Measurements from ENCODE around the gene NUP50.
A peak's percentile ranks its signal among the peaks of the same experiment; 100 is the strongest.

NUP50 gene

DNA sequence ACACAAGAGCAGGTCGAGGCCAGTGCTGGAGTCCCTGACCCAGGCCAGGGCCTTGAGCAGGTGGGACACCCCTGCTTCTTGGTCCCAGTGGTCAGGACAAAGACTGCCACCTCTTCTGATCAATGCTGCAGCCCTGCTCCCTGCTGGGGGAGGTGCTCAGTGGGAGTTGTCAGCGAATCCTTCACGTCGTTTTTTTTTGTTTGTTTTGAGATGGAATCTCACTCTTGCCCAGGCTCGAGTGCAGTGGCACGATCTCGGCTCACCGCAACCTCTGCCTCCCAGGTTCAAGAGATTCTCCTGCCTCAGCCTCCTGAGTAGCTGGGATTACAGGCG lies 34.7 kb downstream of the NUP50 start:
- Histone ChIP-seq H3K4ac (ENCODE audit: low read depth, low read length) (no peak overlapping the region), H3K36me3 (ENCODE audit: control insufficient read depth in 1 of 2, insufficient read depth in 2 of 2, low read length in 2 of 2) (peaks cover 47 to 50% of the 10 kb centered on the region in 2 experiments), H4K8ac (ENCODE audit: low read depth, low read length) (no peak overlapping the region)

DNA sequence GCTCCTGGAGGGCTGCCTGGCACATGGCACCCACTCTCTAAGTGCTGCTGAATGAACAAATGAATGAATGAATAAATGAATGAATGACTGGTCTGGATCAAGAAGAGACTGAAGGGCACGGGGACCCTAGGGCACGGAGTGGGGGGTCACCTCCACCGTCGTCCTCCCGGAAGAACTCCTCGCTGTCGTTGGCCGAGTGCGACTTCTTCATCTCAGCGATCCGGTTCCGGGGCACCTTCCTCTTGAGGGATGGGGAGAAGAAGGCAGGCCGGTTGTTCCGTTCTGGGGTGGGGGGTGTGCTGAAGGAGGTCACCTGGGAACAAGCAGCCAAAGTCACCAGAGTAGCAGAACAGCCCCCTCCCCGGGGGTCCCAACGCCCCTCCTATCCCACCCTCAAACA lies 36.0 kb downstream of the NUP50 start:
- no peak overlapping the region for H4K8ac ChIP-seq (ENCODE audit: low read depth, low read length)
- H2AK5ac ChIP-seq (ENCODE audit: low read length): no peak overlapping the region
- no peak for DNase-seq
- no peak overlapping the region for H2BK120ac ChIP-seq (ENCODE audit: insufficient read depth, low read length, poor library complexity)
- no peak overlapping the region for H4K12ac ChIP-seq (ENCODE audit: low read depth, low read length)
- H3K79me1 ChIP-seq (ENCODE audit: low read length): peaks cover 13% of the 10 kb centered on the region
- no peak overlapping the region for H3K9ac ChIP-seq (ENCODE audit: low read length)
- WGBS (ENCODE audit: extremely low coverage, insufficient coverage, insufficient read length): no CpG with 5 or more reads among the region's 16 CpGs
- peaks cover 26 to 29% of the 10 kb centered on the region in 2 experiments for H3K4me1 ChIP-seq (ENCODE audit: control insufficient read depth in 1 of 2, insufficient read depth in 2 of 2, low read length in 2 of 2)
- no peaks in the 10 kb centered on the region for H3K27me3 ChIP-seq (ENCODE audit: insufficient read depth, low read length)
- H3K27ac ChIP-seq (ENCODE audit: low read depth, low read length): no peak overlapping the region
- no peak overlapping the region for H3K4me2 ChIP-seq (ENCODE audit: low read length)
- peak overlapping the region; percentile 39 for H2BK12ac ChIP-seq (ENCODE audit: low read length)
- H3K9me3 ChIP-seq (ENCODE audit: insufficient read depth, low read depth, low read length): peaks cover 4% of the 10 kb centered on the region
- peaks cover 7% of the 10 kb centered on the region for H3K79me2 ChIP-seq (ENCODE audit: control insufficient read depth, insufficient read depth, low read length, poor library complexity)
- H3K23ac ChIP-seq (ENCODE audit: low read length): no peak overlapping the region
- no peak overlapping the region for H2AFZ ChIP-seq (ENCODE audit: insufficient read depth, low read length, poor library complexity)
- H3K4ac ChIP-seq (ENCODE audit: low read depth, low read length): no peak overlapping the region
- peaks cover 56 to 59% of the 10 kb centered on the region in 2 experiments for H3K36me3 ChIP-seq (ENCODE audit: control insufficient read depth in 1 of 2, insufficient read depth in 2 of 2, low read length in 2 of 2)
- H2BK5ac ChIP-seq (ENCODE audit: low read depth, low read length, poor library complexity): no peak overlapping the region
- H3K18ac ChIP-seq (ENCODE audit: low read length): no peak overlapping the region
- no peak overlapping the region for H3K14ac ChIP-seq (ENCODE audit: low read length)
- H3K4me3 ChIP-seq (ENCODE audit: low read depth, low read length): no peak overlapping the region
- no peak overlapping the region for H4K91ac ChIP-seq (ENCODE audit: low read depth, low read length)

More for the DNA sequence above, 34.7 kb downstream of the NUP50 start:
- no peak overlapping the region for H3K4me2 ChIP-seq (ENCODE audit: low read length)
- no peaks in the 10 kb centered on the region for H3K27me3 ChIP-seq (ENCODE audit: insufficient read depth, low read length)
- H3K27ac ChIP-seq (ENCODE audit: low read depth, low read length): no peak overlapping the region
- H4K12ac ChIP-seq (ENCODE audit: low read depth, low read length): no peak overlapping the region
- H2BK12ac ChIP-seq (ENCODE audit: low read length): no peak overlapping the region
- H4K91ac ChIP-seq (ENCODE audit: low read depth, low read length): no peak overlapping the region
- peaks cover 13% of the 10 kb centered on the region for H3K79me1 ChIP-seq (ENCODE audit: low read length)
- H3K9ac ChIP-seq (ENCODE audit: low read length): no peak overlapping the region
- no peak overlapping the region for H2AK5ac ChIP-seq (ENCODE audit: low read length)
- H2AFZ ChIP-seq (ENCODE audit: insufficient read depth, low read length, poor library complexity): no peak overlapping the region
- no peak overlapping the region for H3K18ac ChIP-seq (ENCODE audit: low read length)
- no peak overlapping the region for H2BK120ac ChIP-seq (ENCODE audit: insufficient read depth, low read length, poor library complexity)
- DNase-seq: no peak
- H3K4me1 ChIP-seq (ENCODE audit: control insufficient read depth in 1 of 2, insufficient read depth in 2 of 2, low read length in 2 of 2): peaks cover 26 to 29% of the 10 kb centered on the region in 2 experiments
- H2BK5ac ChIP-seq (ENCODE audit: low read depth, low read length, poor library complexity): no peak overlapping the region
- no peak overlapping the region for H3K4me3 ChIP-seq (ENCODE audit: low read depth, low read length)
- H3K79me2 ChIP-seq (ENCODE audit: control insufficient read depth, insufficient read depth, low read length, poor library complexity): peaks cover 7% of the 10 kb centered on the region
- WGBS (ENCODE audit: extremely low coverage, insufficient coverage, insufficient read length): no CpG with 5 or more reads among the region's 9 CpGs
- H3K9me3 ChIP-seq (ENCODE audit: insufficient read depth, low read depth, low read length): peaks cover 2% of the 10 kb centered on the region
- H3K14ac ChIP-seq (ENCODE audit: low read length): no peak overlapping the region
- no peak overlapping the region for H3K23ac ChIP-seq (ENCODE audit: low read length)

DNA sequence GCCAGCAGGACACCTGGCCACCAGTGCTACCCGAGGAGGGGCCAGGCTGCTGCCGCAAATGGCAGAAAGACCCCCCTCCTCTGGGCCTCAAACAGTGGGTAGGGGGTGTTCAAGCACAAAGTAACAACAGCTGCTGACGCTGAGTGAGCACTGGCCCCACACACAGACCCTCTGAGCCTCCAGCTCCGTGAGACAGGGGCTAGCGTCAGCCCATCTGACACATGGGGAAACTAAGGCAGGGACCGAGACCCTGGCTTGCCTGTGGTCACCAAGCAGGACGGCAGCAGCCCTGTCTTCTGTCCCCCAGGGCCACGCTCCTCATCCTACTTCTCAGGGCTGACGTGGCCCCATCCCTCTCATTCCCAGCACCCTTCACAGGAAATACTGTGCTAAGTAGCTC lies 36.5 kb downstream of the NUP50 start:
- H4K12ac ChIP-seq (ENCODE audit: low read depth, low read length): no peak overlapping the region
- H3K79me1 ChIP-seq (ENCODE audit: low read length): peaks cover 13% of the 10 kb centered on the region
- peak overlapping the region; percentile 44 for H2BK12ac ChIP-seq (ENCODE audit: low read length)
- peaks cover 53 to 60% of the 10 kb centered on the region in 2 experiments for H3K36me3 ChIP-seq (ENCODE audit: control insufficient read depth in 1 of 2, insufficient read depth in 2 of 2, low read length in 2 of 2)
- peak overlapping the region; percentile 46 for H2AK5ac ChIP-seq (ENCODE audit: low read length)
- H3K79me2 ChIP-seq (ENCODE audit: control insufficient read depth, insufficient read depth, low read length, poor library complexity): peaks cover 7% of the 10 kb centered on the region
- peak overlapping the region; percentile 8 for H2BK5ac ChIP-seq (ENCODE audit: low read depth, low read length, poor library complexity)
- H3K27ac ChIP-seq (ENCODE audit: low read depth, low read length): no peak overlapping the region
- H3K9ac ChIP-seq (ENCODE audit: low read length): no peak overlapping the region
- no peaks in the 10 kb centered on the region for H3K27me3 ChIP-seq (ENCODE audit: insufficient read depth, low read length)
- H3K4me2 ChIP-seq (ENCODE audit: low read length): no peak overlapping the region
- H4K8ac ChIP-seq (ENCODE audit: low read depth, low read length): peak overlapping the region; percentile 40
- peaks cover 4% of the 10 kb centered on the region for H3K9me3 ChIP-seq (ENCODE audit: insufficient read depth, low read depth, low read length)
- H2AFZ ChIP-seq (ENCODE audit: insufficient read depth, low read length, poor library complexity): no peak overlapping the region
- peak overlapping the region; percentile 58 for H3K18ac ChIP-seq (ENCODE audit: low read length)
- no CpG with 5 or more reads among the region's 9 CpGs for WGBS (ENCODE audit: extremely low coverage, insufficient coverage, insufficient read length)
- H2BK120ac ChIP-seq (ENCODE audit: insufficient read depth, low read length, poor library complexity): peak overlapping the region; percentile 71
- no peak overlapping the region for H3K4me3 ChIP-seq (ENCODE audit: low read depth, low read length)
- peak overlapping the region; percentile 28 for H3K14ac ChIP-seq (ENCODE audit: low read length)
- H4K91ac ChIP-seq (ENCODE audit: low read depth, low read length): peak overlapping the region; percentile 53
- H3K4ac ChIP-seq (ENCODE audit: low read depth, low read length): peak overlapping the region; percentile 5
- no peak for DNase-seq
- no peak overlapping the region for H3K23ac ChIP-seq (ENCODE audit: low read length)
- H3K4me1 ChIP-seq (ENCODE audit: control insufficient read depth in 1 of 2, insufficient read depth in 2 of 2, low read length in 2 of 2): peaks cover 26 to 29% of the 10 kb centered on the region in 2 experiments

DNA sequence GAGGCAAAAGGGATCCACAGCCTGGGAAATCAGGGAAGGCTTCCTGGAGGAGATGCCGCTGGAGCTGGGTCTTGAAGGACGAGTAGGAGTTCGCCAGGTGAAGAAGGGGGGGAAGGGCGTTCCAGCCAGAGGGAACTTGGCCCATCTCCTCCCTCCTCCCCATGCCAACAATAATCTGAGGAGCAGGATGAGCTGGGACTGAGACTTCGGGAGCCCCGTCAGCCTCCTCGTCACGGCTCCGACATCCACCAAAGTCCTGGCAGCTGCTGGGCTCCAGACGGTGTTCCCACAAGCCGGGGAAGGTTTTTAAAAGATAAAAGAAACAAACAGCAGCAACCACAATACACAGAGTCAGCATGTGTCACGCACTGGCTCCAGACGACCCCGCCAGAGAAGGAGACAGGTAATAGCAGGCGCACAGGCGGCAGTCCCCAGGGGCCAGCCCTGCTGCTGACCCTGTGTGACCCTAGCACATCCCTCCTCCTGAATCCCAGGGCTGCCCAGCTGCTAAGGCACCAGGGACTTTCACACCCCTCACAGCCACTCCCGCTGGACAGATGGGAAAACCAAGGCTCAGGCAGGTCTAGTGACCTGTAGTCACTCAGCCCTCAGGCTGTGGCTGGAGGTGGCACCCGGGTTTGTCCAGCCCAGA lies 37.3 kb downstream of the NUP50 start:
- Histone ChIP-seq H3K4me1 (ENCODE audit: control insufficient read depth in 1 of 2, insufficient read depth in 2 of 2, low read length in 2 of 2) (peaks cover 26 to 29% of the 10 kb centered on the region in 2 experiments), H3K27me3 (ENCODE audit: insufficient read depth, low read length) (no peaks in the 10 kb centered on the region), H2BK12ac (ENCODE audit: low read length) (no peak overlapping the region), H3K9me3 (ENCODE audit: insufficient read depth, low read depth, low read length) (peaks cover 1% of the 10 kb centered on the region), H3K79me1 (ENCODE audit: low read length) (peaks cover 13% of the 10 kb centered on the region), H3K4me2 (ENCODE audit: low read length) (no peak overlapping the region), H2AFZ (ENCODE audit: insufficient read depth, low read length, poor library complexity) (no peak overlapping the region), H3K9ac (ENCODE audit: low read length) (no peak overlapping the region), H4K91ac (ENCODE audit: low read depth, low read length) (peak overlapping the region; percentile 53), H4K8ac (ENCODE audit: low read depth, low read length) (peak overlapping the region; percentile 40), H3K18ac (ENCODE audit: low read length) (peak overlapping the region; percentile 58), H3K4me3 (ENCODE audit: low read depth, low read length) (no peak overlapping the region), H3K4ac (ENCODE audit: low read depth, low read length) (no peak overlapping the region), H3K27ac (ENCODE audit: low read depth, low read length) (peak overlapping the region; percentile 4), H2BK5ac (ENCODE audit: low read depth, low read length, poor library complexity) (peak overlapping the region; percentile 8), H4K12ac (ENCODE audit: low read depth, low read length) (no peak overlapping the region), H3K36me3 (ENCODE audit: control insufficient read depth in 1 of 2, insufficient read depth in 2 of 2, low read length in 2 of 2) (peaks cover 53 to 58% of the 10 kb centered on the region in 2 experiments), H2AK5ac (ENCODE audit: low read length) (no peak overlapping the region), H3K79me2 (ENCODE audit: control insufficient read depth, insufficient read depth, low read length, poor library complexity) (peaks cover 7% of the 10 kb centered on the region), H2BK120ac (ENCODE audit: insufficient read depth, low read length, poor library complexity) (peak overlapping the region; percentile 71), H3K14ac (ENCODE audit: low read length) (peak overlapping the region; percentile 28), H3K23ac (ENCODE audit: low read length) (no peak overlapping the region)
- DNase-seq: peak; percentile 93 to 96
- WGBS (ENCODE audit: extremely low coverage, insufficient coverage, insufficient read length): no CpG with 5 or more reads among the region's 18 CpGs
